Activated CD4-positive, alpha-beta T cell treated with anti-CD3 and anti-CD28 coated beads for 48 hours (primary cell): ENCODE measurements around the gene ODAD4.

Experiments
- DNase-seq: peaks from one replicate; pipeline ENCODE4 v3.0.0-alpha.2; 2020

The ODAD4 gene, protein sequence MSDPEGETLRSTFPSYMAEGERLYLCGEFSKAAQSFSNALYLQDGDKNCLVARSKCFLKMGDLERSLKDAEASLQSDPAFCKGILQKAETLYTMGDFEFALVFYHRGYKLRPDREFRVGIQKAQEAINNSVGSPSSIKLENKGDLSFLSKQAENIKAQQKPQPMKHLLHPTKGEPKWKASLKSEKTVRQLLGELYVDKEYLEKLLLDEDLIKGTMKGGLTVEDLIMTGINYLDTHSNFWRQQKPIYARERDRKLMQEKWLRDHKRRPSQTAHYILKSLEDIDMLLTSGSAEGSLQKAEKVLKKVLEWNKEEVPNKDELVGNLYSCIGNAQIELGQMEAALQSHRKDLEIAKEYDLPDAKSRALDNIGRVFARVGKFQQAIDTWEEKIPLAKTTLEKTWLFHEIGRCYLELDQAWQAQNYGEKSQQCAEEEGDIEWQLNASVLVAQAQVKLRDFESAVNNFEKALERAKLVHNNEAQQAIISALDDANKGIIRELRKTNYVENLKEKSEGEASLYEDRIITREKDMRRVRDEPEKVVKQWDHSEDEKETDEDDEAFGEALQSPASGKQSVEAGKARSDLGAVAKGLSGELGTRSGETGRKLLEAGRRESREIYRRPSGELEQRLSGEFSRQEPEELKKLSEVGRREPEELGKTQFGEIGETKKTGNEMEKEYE

DNA sequence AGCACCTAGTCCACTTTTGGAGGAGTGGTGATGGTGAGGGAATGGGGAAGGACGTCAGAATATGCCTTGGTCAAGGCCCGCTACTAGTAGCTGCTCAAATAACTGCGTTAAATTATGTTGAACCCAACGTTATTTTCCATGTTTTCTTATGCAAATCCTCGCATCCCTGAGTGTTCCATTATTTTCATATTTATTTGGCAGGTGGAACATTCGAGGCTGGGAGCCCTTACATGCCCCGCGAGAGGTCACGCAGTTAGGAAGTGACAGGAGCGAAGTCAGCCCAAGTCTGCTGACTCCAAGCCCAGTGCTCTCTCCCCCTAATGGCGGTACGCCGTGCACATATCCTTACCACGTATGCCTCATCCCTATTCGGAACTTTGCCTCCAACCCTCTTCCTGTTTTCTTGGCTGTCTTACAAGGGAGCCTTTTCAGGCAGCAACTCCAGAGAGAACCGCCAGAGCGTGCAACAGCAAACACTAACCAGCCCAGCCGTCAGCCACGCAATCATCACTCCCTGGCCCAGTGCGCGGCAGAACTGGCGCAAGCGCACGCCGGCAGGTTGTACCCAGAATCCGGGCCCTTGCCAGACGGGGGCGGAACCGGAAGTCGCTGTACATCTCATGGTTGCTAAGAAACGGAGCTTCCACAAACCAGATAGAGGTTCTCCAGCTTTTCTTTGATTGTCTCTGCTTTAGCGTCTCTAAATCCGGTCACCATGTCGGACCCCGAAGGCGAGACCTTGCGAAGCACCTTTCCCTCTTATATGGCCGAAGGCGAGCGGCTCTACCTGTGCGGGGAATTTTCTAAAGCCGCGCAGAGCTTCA is at the start of gene ODAD4:
ODAD4 (plus strand) TSS at position 609 of the 824 bp plus-strand sequence; CDS start at position 716, 107 bp downstream.
- DNase-seq: peak; percentile 98

DNA sequence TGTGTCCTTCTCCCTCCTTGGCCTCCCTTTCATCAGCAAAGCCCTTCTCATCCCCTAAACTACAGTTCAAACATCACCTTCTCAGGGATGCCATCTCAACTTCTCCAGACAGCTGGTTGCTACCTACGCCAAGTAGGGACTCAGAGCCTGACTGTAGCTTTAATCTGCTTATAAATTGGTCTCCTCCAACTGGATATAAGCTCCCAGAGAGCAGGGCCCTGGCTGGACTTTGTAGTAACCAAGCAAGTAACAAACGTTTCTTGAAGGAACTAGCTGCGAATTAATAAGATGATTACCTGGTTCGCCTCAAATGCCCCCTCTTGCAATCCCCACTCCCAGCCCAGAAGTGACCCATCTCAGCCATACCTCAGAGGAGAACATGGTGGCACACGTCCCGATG is 47.7 kb upstream of the ODAD4 start:
- no peak for DNase-seq

DNA sequence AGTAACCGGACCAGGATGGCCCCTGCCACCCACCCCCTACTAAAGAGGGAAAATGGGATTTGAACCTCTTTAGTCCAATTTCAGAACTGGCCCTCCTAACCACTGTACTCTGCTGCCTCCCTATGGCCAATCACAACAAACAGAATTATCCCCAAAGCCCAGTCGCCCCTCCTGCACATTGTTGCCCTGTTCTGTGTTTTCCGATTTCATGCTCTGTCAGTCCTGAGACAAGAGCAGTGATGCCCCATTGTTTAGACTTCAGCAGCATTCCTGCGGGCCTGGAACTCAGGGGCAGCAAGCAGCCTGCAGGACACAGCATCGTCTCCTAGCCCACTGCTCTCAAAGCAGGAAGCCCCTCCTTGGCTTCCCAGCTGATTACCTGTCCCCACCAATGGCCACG is 44.7 kb upstream of the ODAD4 start:
- DNase-seq: no peak

DNA sequence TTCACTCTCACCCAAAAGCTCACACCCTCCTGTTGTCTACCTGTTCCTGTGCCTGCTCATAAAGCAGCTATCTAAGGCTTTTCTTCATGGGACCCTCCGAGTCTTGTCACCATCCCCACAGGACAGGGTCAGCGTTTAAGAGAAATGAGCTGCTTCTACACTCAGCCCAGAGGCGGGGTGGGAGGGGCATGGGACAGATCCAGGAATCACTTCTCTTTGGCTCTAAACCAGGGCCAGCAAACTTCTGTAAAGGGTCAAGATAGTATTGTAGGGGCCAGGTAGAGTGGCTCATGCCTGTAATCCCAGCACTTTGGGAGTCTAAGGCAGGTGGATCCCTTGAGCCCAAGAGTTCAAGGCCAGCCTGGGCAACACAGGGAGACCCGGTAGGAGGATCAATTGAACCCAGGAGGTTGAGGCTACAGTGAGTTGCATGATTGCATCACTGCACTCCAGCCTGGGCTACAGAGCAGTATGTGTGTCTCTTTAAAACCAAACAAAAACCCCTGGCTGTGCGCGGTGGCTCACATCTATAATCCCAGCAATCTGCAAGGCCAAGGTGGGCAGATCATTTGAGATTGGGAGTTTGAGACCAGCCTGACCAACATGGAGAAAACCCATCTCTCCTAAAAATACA is 42.0 kb upstream of the ODAD4 start:
- DNase-seq: no peak

DNA sequence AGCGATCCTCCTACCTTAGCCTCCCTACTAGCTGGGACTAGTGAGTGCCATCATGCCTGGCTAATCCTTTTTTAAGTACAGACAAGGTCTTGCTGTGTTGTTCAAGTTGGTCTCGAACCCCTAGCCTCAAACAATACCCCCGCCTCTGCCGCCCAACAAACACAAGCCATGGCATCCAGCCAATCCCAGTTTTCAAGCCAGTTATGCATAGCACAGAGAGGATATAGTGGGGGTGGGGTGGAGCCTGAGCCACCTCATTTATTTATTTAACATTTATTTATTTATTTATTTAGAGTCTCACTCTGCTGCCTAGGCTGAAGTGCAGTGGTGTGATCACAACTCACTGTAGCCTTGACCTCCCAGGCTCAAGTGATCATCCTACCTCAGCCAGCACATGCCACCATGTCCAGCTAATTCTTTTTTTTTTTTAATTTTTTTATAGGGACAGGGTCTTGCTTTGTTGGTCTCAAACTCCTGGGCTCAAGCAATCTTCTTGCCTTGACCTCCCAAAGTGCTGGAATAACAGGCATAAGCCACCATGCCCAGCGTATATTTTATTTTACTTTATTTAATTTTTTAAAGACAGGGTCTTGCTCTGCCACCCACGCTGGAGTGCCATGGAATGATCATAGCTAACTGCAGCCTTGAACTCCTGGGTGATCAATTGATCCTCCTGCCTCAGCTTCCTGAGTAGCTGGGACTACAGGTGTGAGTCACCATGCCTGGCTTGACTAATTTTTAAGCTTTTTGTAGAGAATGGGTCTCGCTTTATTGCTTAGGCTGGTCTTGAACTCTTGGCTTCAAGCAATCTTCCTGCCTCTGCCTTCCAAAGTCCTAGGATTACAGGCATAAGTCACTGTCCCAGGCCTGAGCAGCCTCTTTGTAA is 39.0 kb upstream of the ODAD4 start:
- DNase-seq: no peak

DNA sequence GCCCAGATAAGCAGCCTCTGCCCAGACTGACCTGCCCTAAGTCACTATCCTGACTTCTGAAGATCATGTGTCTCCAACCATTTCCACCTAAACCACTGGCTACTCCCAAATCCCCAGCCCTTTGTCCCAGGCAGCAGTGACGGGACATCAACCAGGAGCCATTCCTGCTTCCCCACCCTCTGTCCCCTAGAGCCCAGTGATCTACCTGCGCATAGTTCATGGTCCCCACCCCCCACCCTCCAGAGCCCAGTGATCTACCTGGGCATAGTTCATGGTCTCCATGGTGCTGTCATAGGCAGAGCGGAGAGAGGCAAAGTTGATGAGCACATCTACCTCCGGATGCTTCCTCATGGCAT is 38.4 kb upstream of the ODAD4 start:
- no peak for DNase-seq

DNA sequence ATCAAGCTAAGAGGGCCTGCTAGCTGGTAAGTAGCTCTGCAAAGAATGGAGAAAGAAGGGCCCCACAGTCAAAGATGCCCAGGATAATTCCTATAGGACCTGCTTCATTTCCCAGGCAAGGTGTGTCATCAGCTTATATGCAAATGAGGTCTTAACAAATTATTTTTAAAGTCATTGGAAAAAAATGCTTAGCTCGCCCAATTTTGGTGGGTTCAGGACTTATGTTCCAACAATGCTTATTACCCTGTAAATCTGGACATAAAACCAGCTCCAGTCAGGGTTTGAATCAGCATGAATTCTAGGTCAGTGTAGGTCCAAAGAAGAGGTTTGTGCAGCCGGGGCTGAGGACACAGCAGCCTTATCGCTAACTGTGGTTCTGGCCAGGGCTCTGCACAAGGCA is 37.0 kb upstream of the ODAD4 start:
- no peak for DNase-seq

DNA sequence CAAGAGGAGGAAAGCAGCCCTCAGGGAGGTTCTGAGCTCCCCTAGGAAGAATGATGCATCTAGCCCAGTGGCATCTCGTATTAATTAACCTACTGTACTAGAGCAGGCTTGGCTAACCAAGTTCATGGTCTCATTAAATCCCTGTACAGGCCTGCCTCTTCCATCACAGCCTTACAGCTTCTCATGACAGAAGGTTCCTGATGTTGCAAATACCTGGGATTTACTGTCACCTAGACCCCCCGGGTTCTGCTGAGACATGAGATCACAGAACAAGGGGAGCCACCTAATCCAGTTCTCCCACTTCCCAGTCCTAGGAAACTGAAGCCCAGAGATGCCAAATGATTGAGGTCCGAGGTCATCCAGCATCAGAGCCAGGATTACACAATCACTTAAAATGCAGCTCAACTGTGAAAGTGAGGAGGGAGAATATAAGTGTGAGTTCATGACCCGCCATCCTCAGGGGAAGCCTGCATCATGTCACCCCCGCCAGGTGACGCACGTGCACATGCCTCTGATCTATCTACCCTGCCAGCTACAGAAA is 35.6 kb upstream of the ODAD4 start:
- DNase-seq: no peak

DNA sequence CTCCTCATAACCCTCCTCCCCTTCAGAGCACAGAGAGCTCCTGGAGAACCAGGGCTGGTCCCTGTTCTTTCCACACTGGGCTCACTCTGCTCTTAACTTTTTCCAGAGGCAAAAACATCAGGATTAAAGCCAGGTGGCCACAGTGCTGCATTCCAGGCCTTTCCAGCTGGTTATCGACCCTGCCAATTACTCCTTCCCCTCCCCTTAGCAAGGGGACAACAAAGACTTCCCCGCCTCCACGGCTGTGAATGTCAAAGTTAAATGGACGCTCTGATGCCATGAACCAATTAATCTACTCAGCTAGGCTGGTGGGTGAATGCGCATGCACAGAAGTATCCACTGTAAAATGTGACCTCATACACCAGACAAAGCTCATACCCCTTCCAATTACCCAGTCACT is 34.8 kb upstream of the ODAD4 start:
- no peak for DNase-seq

DNA sequence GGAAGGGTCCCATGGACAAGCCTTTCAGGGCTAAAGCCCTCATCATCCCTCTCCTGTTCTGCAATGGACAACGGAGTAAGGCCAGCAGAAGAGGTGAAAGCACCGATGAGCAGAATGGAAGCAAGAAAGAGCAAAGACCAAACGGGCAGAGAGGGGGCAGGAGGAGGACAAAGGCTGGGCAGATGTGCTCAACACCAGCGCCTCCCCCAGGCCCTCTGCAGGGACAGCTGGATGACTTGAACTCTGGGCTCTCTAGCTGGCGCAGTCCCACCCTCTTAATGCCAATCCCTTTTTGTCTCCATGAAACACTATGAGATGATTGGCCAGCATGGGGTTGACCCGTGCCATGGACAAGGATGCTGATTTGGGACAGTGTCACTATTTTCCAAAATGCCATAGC is 33.7 kb upstream of the ODAD4 start:
- no peak for DNase-seq

DNA sequence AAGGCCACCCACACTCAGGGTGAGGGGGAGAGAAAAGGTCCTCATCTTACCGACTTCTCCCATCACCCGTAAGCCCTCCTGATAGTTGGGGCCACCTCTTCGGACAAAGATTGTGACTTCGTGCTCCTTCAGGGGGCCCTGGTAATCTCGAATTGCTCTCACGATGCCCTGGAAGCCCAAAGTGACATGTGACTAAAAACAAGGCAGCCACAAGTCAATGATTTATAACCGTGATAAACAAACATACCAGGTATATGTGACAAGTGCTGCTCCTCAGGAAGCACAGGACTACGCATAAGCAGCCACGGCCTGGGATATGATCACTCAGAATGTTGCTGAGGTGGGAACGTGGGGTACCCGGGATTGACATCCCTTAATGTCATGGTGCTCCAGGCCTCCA is 28.8 kb upstream of the ODAD4 start:
- DNase-seq: no peak

DNA sequence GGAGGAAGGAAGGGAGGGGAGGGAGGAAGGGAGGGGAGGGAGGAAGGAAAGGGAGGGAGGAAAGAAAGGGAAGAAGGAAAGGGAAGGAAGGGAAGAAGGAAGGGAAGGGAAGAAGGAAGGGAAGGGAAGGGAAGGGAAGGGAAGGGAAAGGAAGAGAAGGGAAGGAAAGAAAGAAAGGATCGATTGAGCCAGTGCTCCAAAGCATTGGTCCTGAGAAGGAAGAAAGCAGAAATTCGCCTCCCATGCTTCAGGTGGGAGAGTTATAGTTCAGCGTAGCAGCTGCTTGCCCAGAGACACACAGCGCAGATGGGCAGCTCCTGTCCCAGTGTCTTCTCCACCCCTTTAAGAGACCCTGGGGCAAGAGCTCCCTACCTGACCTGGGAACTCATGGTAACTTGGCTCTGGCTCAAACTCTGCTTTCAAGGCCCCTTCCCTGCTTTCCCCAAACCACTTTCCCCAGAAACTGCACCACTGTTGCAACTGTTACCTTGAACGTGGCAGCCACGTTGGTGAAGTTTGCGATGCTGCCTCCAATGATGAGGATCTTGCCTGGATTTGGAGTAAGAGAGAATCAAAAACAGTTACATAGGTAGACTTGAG is 26.1 kb upstream of the ODAD4 start:
- no peak for DNase-seq

DNA sequence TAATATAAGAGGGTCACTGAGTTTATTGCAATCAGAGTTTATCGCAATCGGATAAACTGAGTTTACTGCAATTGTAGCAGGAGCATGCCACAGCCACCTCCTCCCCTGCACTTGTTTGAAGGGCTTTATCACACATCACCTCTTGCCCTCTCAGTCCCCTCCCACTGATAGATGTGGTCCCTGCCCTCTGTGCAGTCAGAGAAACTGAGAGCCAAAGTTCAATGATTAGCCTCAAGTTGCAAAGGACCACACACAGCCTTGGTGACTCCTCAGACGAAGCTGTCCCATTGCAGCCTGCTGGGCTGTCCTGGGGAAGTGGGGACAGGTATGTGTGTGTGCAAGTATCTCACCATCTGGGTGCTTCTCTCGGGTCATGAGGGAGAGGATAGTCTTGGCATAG is 25.2 kb upstream of the ODAD4 start:
- DNase-seq: no peak

DNA sequence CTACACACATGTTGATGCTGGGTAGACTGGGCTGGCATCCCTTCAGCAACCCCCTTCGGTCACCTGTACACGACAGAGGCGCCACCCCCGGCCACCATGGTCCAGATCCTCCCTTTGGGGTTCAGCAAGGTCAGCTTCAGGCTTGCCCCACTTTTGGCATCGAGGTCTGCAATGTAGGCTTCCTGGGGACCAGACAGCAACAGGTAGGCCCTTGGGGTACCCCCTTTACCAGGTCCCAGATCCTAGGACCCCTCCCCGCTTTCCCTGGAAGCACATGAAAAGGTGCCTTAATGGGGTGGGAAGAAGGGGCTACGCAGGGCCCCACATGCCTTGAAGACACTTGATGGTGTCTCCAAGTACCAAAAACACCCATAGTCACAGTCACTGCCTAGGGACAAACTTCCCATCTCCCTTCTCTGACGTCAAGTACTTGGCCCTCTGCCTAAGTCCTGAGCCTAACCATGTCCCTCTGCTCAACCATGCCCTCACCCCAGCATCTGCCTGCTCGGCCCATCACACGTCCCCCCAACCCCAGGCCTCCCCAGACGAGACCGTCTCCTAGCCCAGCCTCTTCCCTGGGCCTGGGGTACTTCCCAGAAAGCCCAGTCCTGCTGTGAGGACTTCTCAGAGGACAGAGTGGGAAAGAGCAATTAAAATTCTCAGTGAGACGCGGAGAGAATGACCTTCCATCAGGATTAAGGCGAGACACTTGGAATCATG is 23.8 kb upstream of the ODAD4 start:
- DNase-seq: no peak

DNA sequence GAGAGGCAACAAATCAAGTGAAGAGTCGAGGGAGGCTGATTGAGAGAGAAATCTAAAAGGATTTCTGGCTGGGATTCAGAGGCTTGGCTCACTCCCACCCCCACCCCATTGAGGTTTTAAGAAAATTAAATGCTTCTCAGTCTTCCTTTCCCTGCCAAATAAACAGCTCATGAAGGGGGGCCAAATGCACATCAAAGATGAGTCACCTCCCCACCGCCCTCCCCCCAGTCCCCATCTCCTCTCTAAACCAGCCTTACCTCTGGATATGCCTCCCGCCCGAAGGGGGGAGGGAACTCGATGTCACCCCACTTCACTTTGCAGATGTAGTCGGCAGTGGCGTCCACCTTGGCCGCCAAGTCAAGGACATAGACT is 23.2 kb upstream of the ODAD4 start:
- no peak for DNase-seq

DNA sequence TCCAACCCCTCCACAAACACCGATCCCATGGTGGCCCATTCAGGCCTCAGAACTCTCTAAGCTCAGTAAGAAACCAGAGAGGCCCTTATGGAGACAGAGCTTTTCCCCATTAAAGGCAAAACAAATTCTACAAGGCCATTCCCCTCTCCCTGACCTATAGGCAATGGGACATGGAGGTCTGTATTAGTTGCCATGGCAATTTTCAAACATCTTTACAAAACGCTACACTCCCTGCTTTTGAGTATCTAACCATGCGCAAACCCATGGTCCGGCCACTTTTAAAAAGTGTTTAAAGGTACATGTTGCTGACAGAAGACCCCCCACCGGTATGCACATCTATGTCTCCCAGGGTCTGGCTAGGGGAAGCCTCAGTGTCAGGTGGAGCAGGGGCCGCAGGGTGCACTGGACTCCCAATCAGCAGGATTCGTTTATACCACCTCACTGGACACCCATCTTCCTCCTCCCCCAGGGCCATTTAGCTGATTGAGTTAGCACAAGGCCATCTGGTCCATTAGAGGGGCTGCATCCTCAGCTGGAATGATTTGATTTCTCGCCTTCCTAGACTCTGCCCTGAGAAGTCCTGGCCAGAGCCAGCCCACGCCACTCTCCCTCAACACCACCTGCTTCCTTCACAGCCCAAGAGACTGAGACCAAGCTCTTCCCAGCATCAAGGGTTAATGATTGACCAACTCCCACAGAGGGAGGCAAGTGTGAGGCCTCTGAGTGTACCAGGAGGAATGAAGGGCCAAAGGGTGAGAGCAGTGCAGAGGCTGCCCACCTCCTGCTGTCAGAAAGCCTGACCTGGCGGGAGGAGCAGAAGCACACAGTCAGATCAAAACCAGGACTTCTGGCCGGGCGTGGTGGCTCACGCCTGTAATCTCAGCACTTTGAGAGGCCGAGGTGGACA is 22.5 kb upstream of the ODAD4 start:
- DNase-seq: no peak

DNA sequence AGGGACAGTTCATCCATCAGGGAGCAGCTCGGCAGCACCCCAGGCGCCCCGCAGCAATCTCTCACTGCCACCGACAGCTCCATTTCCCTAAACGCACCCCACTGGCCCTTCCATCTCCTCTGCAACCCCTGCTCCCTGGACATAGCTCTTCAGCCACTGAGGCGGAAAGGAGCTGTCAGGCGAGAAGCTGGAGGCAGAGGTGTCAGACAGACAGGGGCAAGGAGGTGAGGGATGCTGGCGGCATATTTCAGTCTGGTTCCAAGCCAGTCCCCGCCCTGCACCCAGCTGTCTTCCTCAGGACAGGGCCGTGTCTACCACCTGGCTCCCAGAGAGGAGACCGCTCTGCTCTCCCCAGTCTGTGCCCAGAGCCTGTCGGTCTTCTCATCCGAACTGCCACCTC is 21.3 kb upstream of the ODAD4 start:
- no peak for DNase-seq

DNA sequence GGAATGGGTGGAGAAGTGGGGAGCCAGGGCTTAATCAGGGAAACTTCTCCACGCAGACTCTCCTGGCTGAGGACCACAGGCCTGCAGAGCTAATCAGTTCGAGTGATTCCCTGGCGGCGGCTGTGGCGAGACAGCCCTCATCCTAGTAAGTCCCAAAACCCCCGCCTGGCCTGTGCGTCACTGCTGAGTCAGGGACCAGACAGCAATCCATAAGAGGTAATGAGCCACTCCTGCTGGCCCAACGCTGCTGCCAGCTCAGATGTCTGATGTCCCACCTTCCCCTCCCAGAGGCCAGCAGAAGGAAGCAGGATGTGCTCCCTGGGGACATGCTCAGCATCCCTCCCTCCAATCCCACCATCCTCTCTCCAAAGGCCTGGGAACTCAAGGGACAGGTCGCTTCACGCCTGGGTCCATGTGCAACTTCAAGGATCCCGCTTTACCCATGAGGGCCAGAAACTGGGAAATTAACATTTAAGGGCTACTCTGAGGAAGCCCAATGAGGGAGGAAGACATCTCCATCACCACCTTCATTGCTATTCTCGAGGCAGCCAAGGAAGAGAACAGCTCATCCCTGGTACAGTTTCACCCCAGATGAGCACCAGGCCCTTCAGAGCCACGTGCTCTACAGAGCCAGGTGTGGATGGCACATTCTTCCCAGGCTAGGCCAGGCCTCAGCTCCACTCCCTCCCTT is 19.6 kb upstream of the ODAD4 start:
- no peak for DNase-seq

DNA sequence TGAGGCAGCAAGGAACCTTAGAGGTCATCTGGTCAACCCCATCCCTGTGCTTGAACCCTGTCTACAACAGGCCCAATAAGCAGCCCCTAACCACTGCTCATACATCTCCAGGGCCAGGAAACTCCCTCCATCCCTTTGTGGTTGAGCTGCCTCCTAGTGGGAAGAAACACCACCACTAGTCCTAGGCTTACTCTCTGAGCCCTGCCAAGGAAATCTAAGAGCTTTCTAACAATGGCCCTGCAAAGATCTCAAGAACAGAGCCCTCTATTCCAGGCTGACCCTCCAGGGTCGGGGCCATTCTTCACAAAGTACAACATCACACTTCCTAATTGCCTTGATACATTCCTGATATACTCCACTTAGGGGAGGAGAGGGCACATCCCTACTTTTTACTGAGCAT is 17.5 kb upstream of the ODAD4 start:
- no peak for DNase-seq
